OCI-LY7 (cell line): Measurements from ENCODE around the gene STAT5A.

Source experiments
- EZH2phosphoT487 ChIP-seq: fragments of 200-600 bp; sonication (generic); IDR thresholded peaks from 2 replicates; pipeline ENCODE4 v1.6.1; 2018; ENCODE audit warnings: low read depth, borderline replicate concordance, mild to moderate bottlenecking, mixed run types, antibody characterized with exemption, low read length, moderate library complexity, mixed read lengths
- TF ChIP-seq, protein P1 (sequence below): fragments of 200-600 bp; sonication (generic); conservative IDR thresholded peaks from 2 replicates; pipeline ENCODE4 v1.5.1; 2014; ENCODE audit warnings: mild to moderate bottlenecking, antibody characterized with exemption, low read length, moderate library complexity, mixed read lengths

DNA sequence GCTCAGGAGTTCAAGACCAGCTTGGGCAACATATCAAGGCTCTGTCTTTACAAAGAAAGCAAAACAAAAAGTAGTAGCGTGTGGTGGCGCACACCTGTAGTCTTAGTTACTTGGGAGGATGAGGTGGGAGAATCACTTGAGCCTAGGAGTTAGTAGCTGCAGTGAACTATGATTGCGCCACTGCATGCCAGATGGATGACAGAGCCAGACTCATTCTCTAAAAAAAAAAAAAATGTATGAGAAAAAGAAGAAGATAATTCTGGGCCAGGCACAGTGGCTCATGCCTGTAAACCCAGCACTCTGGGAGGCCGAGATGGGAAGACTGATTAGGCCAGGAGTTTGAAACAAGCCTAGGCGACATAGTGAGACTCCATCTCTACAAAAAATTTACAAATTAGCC lies 40.6 kb upstream of the STAT5A start:
- TF ChIP-seq, protein P1, sequence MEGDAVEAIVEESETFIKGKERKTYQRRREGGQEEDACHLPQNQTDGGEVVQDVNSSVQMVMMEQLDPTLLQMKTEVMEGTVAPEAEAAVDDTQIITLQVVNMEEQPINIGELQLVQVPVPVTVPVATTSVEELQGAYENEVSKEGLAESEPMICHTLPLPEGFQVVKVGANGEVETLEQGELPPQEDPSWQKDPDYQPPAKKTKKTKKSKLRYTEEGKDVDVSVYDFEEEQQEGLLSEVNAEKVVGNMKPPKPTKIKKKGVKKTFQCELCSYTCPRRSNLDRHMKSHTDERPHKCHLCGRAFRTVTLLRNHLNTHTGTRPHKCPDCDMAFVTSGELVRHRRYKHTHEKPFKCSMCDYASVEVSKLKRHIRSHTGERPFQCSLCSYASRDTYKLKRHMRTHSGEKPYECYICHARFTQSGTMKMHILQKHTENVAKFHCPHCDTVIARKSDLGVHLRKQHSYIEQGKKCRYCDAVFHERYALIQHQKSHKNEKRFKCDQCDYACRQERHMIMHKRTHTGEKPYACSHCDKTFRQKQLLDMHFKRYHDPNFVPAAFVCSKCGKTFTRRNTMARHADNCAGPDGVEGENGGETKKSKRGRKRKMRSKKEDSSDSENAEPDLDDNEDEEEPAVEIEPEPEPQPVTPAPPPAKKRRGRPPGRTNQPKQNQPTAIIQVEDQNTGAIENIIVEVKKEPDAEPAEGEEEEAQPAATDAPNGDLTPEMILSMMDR = no peak
- no peak for TF ChIP-seq EZH2phosphoT487
